DMS153 (cell line): Measurements from ENCODE around the gene PAIP2B.

Experiments
- DNase-seq: peaks from one replicate; lab custom pipeline; 2025; lab: John Stamatoyannopoulos, UW

Gene PAIP2B

GRCh38 chr2:71153585-71154224, 73.2 kb downstream of the PAIP2B start:
- no peak for DNase-seq

GRCh38 chr2:71151620-71152019, 75.3 kb downstream of the PAIP2B start:
- DNase-seq, result no peak

- DNase-seq, result no peak
Observed at GRCh38 chr2:71150082-71150816, 76.7 kb downstream of the PAIP2B start.

- no peak for DNase-seq
Observed at GRCh38 chr2:71148506-71149063, 78.3 kb downstream of the PAIP2B start.

- no peak for DNase-seq
Observed at GRCh38 chr2:71143782-71144181, 83.1 kb downstream of the PAIP2B start.

GRCh38 chr2:71136174-71136573, 90.7 kb downstream of the PAIP2B start:
- DNase-seq, result no peak

- DNase-seq, result no peak
Observed at GRCh38 chr2:71133603-71134002, 93.3 kb downstream of the PAIP2B start.
